PC-9 (cell line): ENCODE data around the gene RFX2. TPM values are rescaled to one million over a fixed set of nuclear protein-coding genes. Genes with fewer than 3 reads are reported as not detected.
A peak's percentile ranks its signal among the peaks of the same experiment; 100 is the strongest.

Experiments used
- BruUV-seq: library from RNA; stranded (reverse); fragments of 400-500 nt; replicated peaks from 2 replicates; lab custom pipeline; 2021; lab: Mats Ljungman, UMichigan
- CTCF ChIA-PET: fragments of 300-600 bp; sonication (Branson Sonifier 250); formaldehyde crosslinking; loops from one replicate; lab custom pipeline; 2022; ENCODE audit warnings: antibody characterized with exemption; lab: Charles Lee
- POLR2A ChIA-PET: fragments of 300-600 bp; sonication (Branson Sonifier 250); formaldehyde crosslinking; loops from one replicate; lab custom pipeline; 2022; ENCODE audit warnings: antibody characterized with exemption; ENCODE audit not compliant: unreplicated experiment; lab: Charles Lee
- DNase-seq, 2 experiments: peaks; one replicate each; pipeline versions ENCODE4 v3.0.0 to v3.0.0-alpha.2; 2015 to 2022; ENCODE audit warnings: mixed read lengths in 1 of 2
- H2AFZ ChIP-seq: fragments of 200-600 bp; sonication (generic); 2 replicates; pipeline ENCODE4 v1.8.1; 2017; ENCODE audit warnings: antibody characterized with exemption
- H3F3A ChIP-seq: fragments of 200-600 bp; sonication (generic); 2 replicates; pipeline ENCODE4 v1.8.1; 2017; ENCODE audit warnings: antibody characterized with exemption, mild to moderate bottlenecking, low read depth; ENCODE audit not compliant: insufficient read depth
- H3K27ac ChIP-seq: fragments of 200-600 bp; sonication (generic); 2 replicates; pipeline ENCODE4 v1.6.1; 2016; ENCODE audit warnings: mixed run types
- H3K27me3 ChIP-seq: fragments of 200-600 bp; sonication (generic); 2 replicates; pipeline ENCODE4 v1.6.1; 2016; ENCODE audit warnings: low read depth, mixed run types; ENCODE audit not compliant: insufficient read depth
- H3K36me3 ChIP-seq: fragments of 200-600 bp; sonication (generic); 2 replicates; pipeline ENCODE4 v1.6.1; 2016; ENCODE audit warnings: low read depth, mixed run types
- H3K4me1 ChIP-seq: fragments of 200-600 bp; sonication (generic); replicated peaks from 2 replicates; pipeline ENCODE4 v1.6.1; 2016; ENCODE audit warnings: mixed run types; ENCODE audit not compliant: insufficient read depth
- H3K4me2 ChIP-seq: fragments of 200-600 bp; sonication (generic); 2 replicates; pipeline ENCODE4 v1.6.1; 2017; ENCODE audit warnings: mixed run types
- H3K4me3 ChIP-seq: fragments of 200-600 bp; sonication (generic); 2 replicates; pipeline ENCODE4 v1.6.1; 2016; ENCODE audit warnings: mixed run types
- H3K79me2 ChIP-seq: fragments of 200-600 bp; sonication (generic); 2 replicates; pipeline ENCODE4 v1.6.1; 2017; ENCODE audit warnings: low read depth, mixed run types
- H3K9me2 ChIP-seq: fragments of 200-600 bp; sonication (generic); 2 replicates; pipeline ENCODE4 v1.8.1; 2017; ENCODE audit warnings: mild to moderate bottlenecking; ENCODE audit not compliant: insufficient read depth
- H3K9me3 ChIP-seq: fragments of 200-600 bp; sonication (generic); 2 replicates; pipeline ENCODE4 v1.8.1; 2016; ENCODE audit warnings: low read depth; ENCODE audit not compliant: insufficient read depth
- H4K20me1 ChIP-seq: fragments of 200-600 bp; sonication (generic); 2 replicates; pipeline ENCODE4 v1.8.1; 2017; ENCODE audit not compliant: insufficient read depth
- CTCF ChIP-seq: fragments of 200-600 bp; sonication (generic); conservative IDR thresholded peaks from 2 replicates; pipeline ENCODE4 v1.6.1; 2017; ENCODE audit warnings: mixed run types, antibody characterized with exemption, mild to moderate bottlenecking, moderate library complexity
- EZH2 ChIP-seq: fragments of 200-600 bp; sonication (generic); IDR thresholded peaks from 2 replicates; pipeline ENCODE4 v1.8.0; 2017; ENCODE audit warnings: antibody characterized with exemption, low read depth
- intact Hi-C: fragments of 100-400 bp; cut with micrococcal nuclease; formaldehyde crosslinking; loops from one replicate; pipeline ENCODE4 v1.10.0; 2022; ENCODE audit not compliant: unreplicated experiment
- total RNA-seq: library from RNA; stranded (reverse); gene quantifications from 2 replicates; pipeline ENCODE4 v1.2.3, GENCODE V29; 2021

Gene RFX2
- total RNA-seq, 1 experiment from 2014 or later, result 11.6 TPM

GRCh38 chr19:5967994-5968430 lies 142.3 kb downstream of the RFX2 start:
- no peak overlapping the region for H3K27ac ChIP-seq
- no peaks in the 10 kb centered on the region for H3K27me3 ChIP-seq
- H3K4me3 ChIP-seq, result no peak overlapping the region
- ChIA-PET CTCF (interaction anchor here (1.2 to 1.5 kb wide), 2 partner anchors 54 to 64 kb away, joined by 3 to 10 read pairs; partner anchors contain the start of gene NDUFA11), POLR2A (interaction anchor here (0.6 kb wide), 1 partner anchor 18 kb away, joined by 3 read pairs; no protein-coding TSS in a partner anchor)
- H3K36me3 ChIP-seq, result no peaks in the 10 kb centered on the region
- TF ChIP-seq EZH2 (no peak), CTCF (peak; percentile 79)
- H3K79me2 ChIP-seq, result peaks cover 90% of the 10 kb centered on the region
- no peaks in the 10 kb centered on the region for H3K4me1 ChIP-seq
- H3F3A ChIP-seq, result no peaks in the 10 kb centered on the region
- H3K9me3 ChIP-seq, result no peaks in the 10 kb centered on the region
- H2AFZ ChIP-seq, result no peak overlapping the region
- intact Hi-C loops, result no loop called here
- DNase-seq, result peak in 1 of 2 experiments; percentile 46
- H3K9me2 ChIP-seq, result no peaks in the 10 kb centered on the region
- BruUV-seq, result no TSS peak
- H3K4me2 ChIP-seq, result no peak overlapping the region
- peaks cover 31% of the 10 kb centered on the region for H4K20me1 ChIP-seq

DNA sequence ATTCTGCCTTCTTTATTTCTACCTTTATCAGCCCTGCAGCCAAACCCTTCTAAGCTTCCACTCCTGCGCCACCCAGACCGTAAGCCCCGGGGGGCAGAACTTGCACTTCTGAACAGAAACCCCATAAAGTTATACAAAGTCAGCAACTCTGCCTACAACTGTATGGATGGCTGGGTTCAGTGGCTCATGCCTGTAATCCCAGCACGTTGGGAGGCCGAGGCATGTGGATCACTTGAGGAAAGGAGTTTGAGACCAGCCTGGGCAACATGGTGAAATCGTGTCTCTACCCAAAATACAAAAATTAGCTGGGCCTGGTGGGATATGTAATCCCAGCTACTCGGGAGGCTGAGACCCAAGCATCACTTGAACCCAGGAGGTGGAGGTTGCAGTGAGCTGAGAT lies 142.7 kb downstream of the RFX2 start:
- H4K20me1 ChIP-seq, result peaks cover 31% of the 10 kb centered on the region
- no peak overlapping the region for H3K27ac ChIP-seq
- BruUV-seq, result no TSS peak

GRCh38 chr19:5966941-5967340 lies 143.4 kb downstream of the RFX2 start:
- BruUV-seq, result no TSS peak
- no peak for TF ChIP-seq CTCF
- no peak for TF ChIP-seq EZH2
- Histone ChIP-seq H3K36me3 (no peaks in the 10 kb centered on the region), H3K9me3 (no peaks in the 10 kb centered on the region), H3K9me2 (no peaks in the 10 kb centered on the region), H3K4me2 (no peak overlapping the region), H3K79me2 (peaks cover 90% of the 10 kb centered on the region), H3F3A (no peaks in the 10 kb centered on the region), H2AFZ (no peak overlapping the region), H3K4me1 (no peaks in the 10 kb centered on the region), H3K4me3 (no peak overlapping the region), H3K27ac (no peak overlapping the region), H4K20me1 (peaks cover 35% of the 10 kb centered on the region), H3K27me3 (no peaks in the 10 kb centered on the region)
- ChIA-PET POLR2A (no interaction called here), CTCF (interaction anchor here (1.2 kb wide), 1 partner anchor 55 kb away, joined by 3 read pairs; no protein-coding TSS in a partner anchor)
- intact Hi-C loops, result no loop called here
- DNase-seq, result no peak

More for the DNA sequence above, 142.7 kb downstream of the RFX2 start:
- intact Hi-C loops, result no loop called here
- Histone ChIP-seq H3K4me2 (no peak overlapping the region), H3K4me3 (no peak overlapping the region), H3F3A (no peaks in the 10 kb centered on the region), H3K79me2 (peaks cover 90% of the 10 kb centered on the region), H3K9me2 (no peaks in the 10 kb centered on the region), H3K27me3 (no peaks in the 10 kb centered on the region), H3K9me3 (no peaks in the 10 kb centered on the region), H2AFZ (no peak overlapping the region), H3K36me3 (no peaks in the 10 kb centered on the region), H3K4me1 (no peaks in the 10 kb centered on the region)
- no peak for TF ChIP-seq CTCF
- TF ChIP-seq EZH2, result no peak
- CTCF ChIA-PET, result interaction anchor here (1.2 to 1.5 kb wide), 2 partner anchors 55 to 64 kb away, joined by 3 to 10 read pairs; partner anchors contain the start of gene NDUFA11
- DNase-seq, result no peak
- POLR2A ChIA-PET, result interaction anchor here (0.6 kb wide), 1 partner anchor 18 kb away, joined by 3 read pairs; no protein-coding TSS in a partner anchor
